Uterus (tissue), 4 donors: Measurements from ENCODE around the gene TOX3. TPM values are rescaled to one million over a fixed set of nuclear protein-coding genes. Genes with fewer than 3 reads are reported as not detected.

Experiments used
- DNase-seq, 2 donors: peaks; one replicate each; pipeline ENCODE4 v3.0.0-alpha.2; 2019 to 2020
- H3K27ac ChIP-seq, 2 donors: fragments of 200-600 bp; sonication (generic); 1 replicate in 1 of 2; 2 replicates in 1 of 2; pipeline ENCODE4 v1.5.1; 2016 to 2018
- H3K27me3 ChIP-seq, 2 donors: fragments of 200-600 bp; sonication (generic); one replicate each; pipeline ENCODE4 v1.5.1; 2018 to 2019; ENCODE audit warnings: control low read depth in 1 of 2
- H3K36me3 ChIP-seq, 2 donors: fragments of 200-600 bp; sonication (generic); one replicate each; pipeline ENCODE4 v1.5.1; 2019; ENCODE audit warnings: control low read depth in 1 of 2
- H3K4me1 ChIP-seq, 2 donors: fragments of 200-600 bp; sonication (generic); one replicate each; pipeline ENCODE4 v1.5.1; 2018 to 2019; ENCODE audit warnings: control low read depth in 1 of 2
- H3K4me3 ChIP-seq, 2 donors: fragments of 200-600 bp; sonication (generic); 1 replicate in 1 of 2; 2 replicates in 1 of 2; pipeline ENCODE4 v1.5.1; 2018 to 2019; ENCODE audit warnings: mild to moderate bottlenecking in 1 of 2
- H3K9me3 ChIP-seq, 2 donors: fragments of 200-600 bp; sonication (generic); one replicate each; pipeline ENCODE4 v1.5.1; 2019; ENCODE audit warnings: control low read depth in 1 of 2
- CTCF ChIP-seq, 4 experiments: fragments of 200-600 bp in 2 of 4; fragments of 450-650 bp in 2 of 4; sonication (generic) in 2 of 4; IDR thresholded peaks; one replicate each; pipeline ENCODE4 v1.5.1; 2016 to 2019; ENCODE audit warnings: antibody characterized with exemption in 4 of 4, mild to moderate bottlenecking in 2 of 4, moderate library complexity in 1 of 4
- POLR2A ChIP-seq, 2 donors: fragments of 450-650 bp; IDR thresholded peaks; one replicate each; pipeline ENCODE4 v1.6.1; 2016; ENCODE audit warnings: antibody characterized with exemption in 2 of 2, mild to moderate bottlenecking in 1 of 2, moderate library complexity in 1 of 2
- intact Hi-C: fragments of 100-400 bp; cut with DNase I; formaldehyde crosslinking; loops from one replicate; pipeline ENCODE4 v1.15.1; 2023; ENCODE audit warnings: low total_unique reads
- total RNA-seq, 4 donors: library from RNA; depleted of rRNA in 3 of 4; stranded (reverse); fragments of >200 nt in 3 of 4; gene quantifications; one replicate each; pipeline versions ENCODE4 v1.1.0 to v1.2.4, GENCODE V29; 2014 to 2023
- donor health status: DM: yes; HTN: yes; CAD: no.

The TOX3 gene
- total RNA-seq, 4 donors from 2014 or later: 0.55 to 1.2 TPM; not detected in 2

GRCh38 chr16:52404546-52404945 is 142.4 kb downstream of the TOX3 start:
- Histone ChIP-seq H3K9me3 (no peaks in the 10 kb centered on the region), H3K27me3 (no peaks in the 10 kb centered on the region), H3K27ac (no peak overlapping the region), H3K36me3 (no peaks in the 10 kb centered on the region), H3K4me3 (no peak overlapping the region), H3K4me1 (no peaks in the 10 kb centered on the region)
- DNase-seq: no peak
- intact Hi-C loops: no loop called here
- TF ChIP-seq CTCF (IDR thresholded peaks at IDR 0.05): no peak

GRCh38 chr16:52399116-52399515 is 147.8 kb downstream of the TOX3 start:
- Histone ChIP-seq H3K27ac (no peak overlapping the region), H3K4me3 (no peak overlapping the region), H3K4me1 (no peaks in the 10 kb centered on the region), H3K27me3 (no peaks in the 10 kb centered on the region), H3K36me3 (no peaks in the 10 kb centered on the region), H3K9me3 (no peaks in the 10 kb centered on the region)
- TF ChIP-seq POLR2A (IDR thresholded peaks at IDR 0.05) (no peak), CTCF (IDR thresholded peaks at IDR 0.05) (no peak)
- no peak for DNase-seq
- intact Hi-C loops: no loop called here

GRCh38 chr16:52398491-52398960 is 148.4 kb downstream of the TOX3 start:
- Histone ChIP-seq H3K9me3 (no peaks in the 10 kb centered on the region), H3K36me3 (no peaks in the 10 kb centered on the region), H3K27ac (no peak overlapping the region), H3K4me1 (no peaks in the 10 kb centered on the region), H3K27me3 (no peaks in the 10 kb centered on the region), H3K4me3 (no peak overlapping the region)
- intact Hi-C loops: no loop called here
- no peak for TF ChIP-seq POLR2A (IDR thresholded peaks at IDR 0.05)
- TF ChIP-seq CTCF (IDR thresholded peaks at IDR 0.05): no peak
- DNase-seq: no peak

- H3K4me1 ChIP-seq: no peaks in the 10 kb centered on the region
- TF ChIP-seq CTCF (IDR thresholded peaks at IDR 0.05) (no peak), POLR2A (IDR thresholded peaks at IDR 0.05) (no peak)
- H3K4me3 ChIP-seq: no peak overlapping the region
- DNase-seq: no peak
- H3K9me3 ChIP-seq: no peaks in the 10 kb centered on the region
- H3K27ac ChIP-seq: no peak overlapping the region
- H3K27me3 ChIP-seq: no peaks in the 10 kb centered on the region
- no peaks in the 10 kb centered on the region for H3K36me3 ChIP-seq
- intact Hi-C loops: no loop called here
These were observed 148.9 kb downstream of the TOX3 start for GRCh38 chr16:52398021-52398420.

GRCh38 chr16:52393448-52393847 is 153.5 kb downstream of the TOX3 start:
- DNase-seq: no peak
- Histone ChIP-seq H3K4me3 (no peak overlapping the region), H3K27me3 (no peaks in the 10 kb centered on the region), H3K27ac (no peak overlapping the region), H3K4me1 (no peaks in the 10 kb centered on the region), H3K36me3 (no peaks in the 10 kb centered on the region), H3K9me3 (no peaks in the 10 kb centered on the region)
- TF ChIP-seq CTCF (IDR thresholded peaks at IDR 0.05) (no peak), POLR2A (IDR thresholded peaks at IDR 0.05) (no peak)
- intact Hi-C loops: no loop called here
